H9 (cell line): ENCODE measurements around the gene NACC1. TPM values are rescaled to one million over a fixed set of nuclear protein-coding genes. Genes with fewer than 3 reads are reported as not detected.

Experiments
- DNase-seq: peaks from one replicate; pipeline ENCODE4 v3.0.0-alpha.2; 2017
- H2AFZ ChIP-seq: one replicate; pipeline ENCODE4 v1.6.1; 2013; ENCODE audit warnings: mild to moderate bottlenecking, low read length, control low read depth, moderate library complexity
- H2AK5ac ChIP-seq: 2 replicates; pipeline ENCODE4 v1.6.1; 2013; ENCODE audit warnings: low read length, control low read depth, mixed read lengths; ENCODE audit not compliant: insufficient read length
- H2BK120ac ChIP-seq: one replicate; pipeline ENCODE4 v1.6.1; 2013; ENCODE audit warnings: low read depth, mild to moderate bottlenecking, low read length, control low read depth, inconsistent platforms; ENCODE audit not compliant: poor library complexity, severe bottlenecking
- H2BK12ac ChIP-seq: 2 replicates; pipeline ENCODE4 v1.6.1; 2013; ENCODE audit warnings: low read length, control low read depth, mixed read lengths, low read depth; ENCODE audit not compliant: insufficient read length
- H2BK15ac ChIP-seq: 2 replicates; pipeline ENCODE4 v1.6.1; 2013; ENCODE audit warnings: low read depth, low read length, control low read depth
- H2BK20ac ChIP-seq: one replicate; pipeline ENCODE4 v1.6.1; 2013; ENCODE audit warnings: low read depth, mild to moderate bottlenecking, low read length, control low read depth, inconsistent platforms; ENCODE audit not compliant: poor library complexity, severe bottlenecking
- H2BK5ac ChIP-seq: 2 replicates; pipeline ENCODE4 v1.6.1; 2013; ENCODE audit warnings: low read length, control low read depth, mixed read lengths; ENCODE audit not compliant: insufficient read length
- H3K14ac ChIP-seq: 2 replicates; pipeline ENCODE4 v1.6.1; 2013; ENCODE audit warnings: low read length, control low read depth; ENCODE audit not compliant: insufficient read depth
- H3K18ac ChIP-seq: 2 replicates; pipeline ENCODE4 v1.6.1; 2013; ENCODE audit warnings: low read depth, mild to moderate bottlenecking, mixed read lengths, low read length, control low read depth; ENCODE audit not compliant: insufficient read length
- H3K23ac ChIP-seq: 2 replicates; pipeline ENCODE4 v1.6.1; 2013; ENCODE audit warnings: low read length, control low read depth, mixed read lengths, low read depth; ENCODE audit not compliant: insufficient read length
- H3K23me2 ChIP-seq: 2 replicates; pipeline ENCODE4 v1.6.1; 2013; ENCODE audit warnings: low read depth, mild to moderate bottlenecking, mixed read lengths, low read length, control low read depth; ENCODE audit not compliant: insufficient read length, poor library complexity, severe bottlenecking
- H3K27ac ChIP-seq: 2 replicates; pipeline ENCODE4 v1.5.1; 2013; ENCODE audit warnings: low read length, control low read depth, mixed read lengths, low read depth; ENCODE audit not compliant: insufficient read length
- H3K27me3 ChIP-seq: 2 replicates; pipeline ENCODE4 v1.6.1; 2013; ENCODE audit warnings: low read length, control low read depth, inconsistent platforms; ENCODE audit not compliant: insufficient read depth
- H3K4ac ChIP-seq: 2 replicates; pipeline ENCODE4 v1.6.1; 2013; ENCODE audit warnings: low read depth, mild to moderate bottlenecking, control low read depth, inconsistent platforms, low read length, moderate library complexity
- H3K4me1 ChIP-seq: 2 replicates; pipeline ENCODE4 v1.6.1; 2013; ENCODE audit warnings: low read length, control low read depth, inconsistent platforms; ENCODE audit not compliant: insufficient read depth
- H3K4me2 ChIP-seq: 2 replicates; pipeline ENCODE4 v1.6.1; 2013; ENCODE audit warnings: low read length, control low read depth, mixed read lengths; ENCODE audit not compliant: insufficient read length, insufficient read depth
- H3K56ac ChIP-seq: 2 replicates; pipeline ENCODE4 v1.6.1; 2013; ENCODE audit warnings: low read depth, mild to moderate bottlenecking, mixed read lengths, low read length, control low read depth; ENCODE audit not compliant: insufficient read length
- H3K79me1 ChIP-seq: 2 replicates; pipeline ENCODE4 v1.6.1; 2013; ENCODE audit warnings: low read depth, mild to moderate bottlenecking, moderate library complexity, low read length, control low read depth, inconsistent platforms; ENCODE audit not compliant: insufficient read depth, poor library complexity, severe bottlenecking
- H3K79me2 ChIP-seq: 2 replicates; pipeline ENCODE4 v1.6.1; 2013; ENCODE audit warnings: low read length, control low read depth, inconsistent platforms; ENCODE audit not compliant: insufficient read depth
- H3K9ac ChIP-seq: 2 replicates; pipeline ENCODE4 v1.6.1; 2013; ENCODE audit warnings: low read length, control low read depth, mixed read lengths; ENCODE audit not compliant: insufficient read length; ENCODE audit errors: extremely low read depth
- H3K9me3 ChIP-seq: one replicate; pipeline ENCODE4 v1.6.1; 2013; ENCODE audit warnings: low read depth, low read length, inconsistent platforms; ENCODE audit not compliant: control insufficient read depth
- H3T11ph ChIP-seq: one replicate; pipeline ENCODE4 v1.6.1; 2013; ENCODE audit warnings: mild to moderate bottlenecking, low read length, control low read depth, inconsistent platforms
- H4K20me1 ChIP-seq: one replicate; pipeline ENCODE4 v1.6.1; 2013; ENCODE audit not compliant: control insufficient read depth, insufficient read length, insufficient read depth
- H4K5ac ChIP-seq: 2 replicates; pipeline ENCODE4 v1.6.1; 2013; ENCODE audit warnings: low read depth, mild to moderate bottlenecking, mixed read lengths, low read length, control low read depth; ENCODE audit not compliant: insufficient read length
- H4K8ac ChIP-seq: replicated peaks from 2 replicates; pipeline ENCODE4 v1.6.1; 2013; ENCODE audit warnings: low read length, control low read depth, mixed read lengths, low read depth; ENCODE audit not compliant: insufficient read length
- H4K91ac ChIP-seq: 2 replicates; pipeline ENCODE4 v1.6.1; 2013; ENCODE audit warnings: low read depth, mild to moderate bottlenecking, moderate library complexity, mixed read lengths, low read length, control low read depth; ENCODE audit not compliant: insufficient read length
- H3K27ac Mint-ChIP-seq, 3 experiments: 2 replicates in 2 of 3; 3 replicates in 1 of 3; pipeline ENCODE4 v1.8.0; 2020 to 2021; ENCODE audit warnings: mixed read lengths in 3 of 3, mild to moderate bottlenecking in 1 of 3, moderate library complexity in 1 of 3
- H3K27me3 Mint-ChIP-seq: 2 replicates; pipeline ENCODE4 v1.8.0; 2021; ENCODE audit warnings: low read depth, mild to moderate bottlenecking, moderate library complexity, mixed read lengths
- H3K36me3 Mint-ChIP-seq, 3 experiments: 2 replicates in 2 of 3; 3 replicates in 1 of 3; pipeline ENCODE4 v1.8.0; 2020 to 2021; ENCODE audit warnings: low read depth in 3 of 3, mixed read lengths in 3 of 3; ENCODE audit not compliant: insufficient read depth in 1 of 3
- H3K4me1 Mint-ChIP-seq, 2 experiments: 2 replicates each; pipeline ENCODE4 v1.8.0; 2020; ENCODE audit warnings: mixed read lengths in 2 of 2
- H3K4me3 Mint-ChIP-seq, 2 experiments: 2 replicates in 1 of 2; 3 replicates in 1 of 2; pipeline ENCODE4 v1.8.0; 2020 to 2021; ENCODE audit warnings: mild to moderate bottlenecking in 2 of 2, mixed read lengths in 2 of 2, moderate library complexity in 1 of 2
- H3K9me3 Mint-ChIP-seq, 2 experiments: 2 replicates in 1 of 2; 3 replicates in 1 of 2; pipeline ENCODE4 v1.8.0; 2020; ENCODE audit warnings: mild to moderate bottlenecking in 2 of 2, mixed read lengths in 2 of 2, moderate library complexity in 1 of 2
- WGBS: extraction: QIAGEN DNeasy Blood & Tissue Kit; methylation state at CpG from one replicate; pipeline ENCODE4 v1.1.7; 2013; ENCODE audit warnings: missing lambda C conversion rate, low lambda C conversion rate, mixed read lengths; ENCODE audit not compliant: insufficient read length; ENCODE audit errors: extremely low coverage; 5-methylcytosine and 5-hydroxymethylcytosine counted together
- total RNA-seq: library from RNA; stranded (reverse); gene quantifications from 2 replicates; pipeline ENCODE4 v1.2.1, GENCODE V29; 2021
- TF ChIP-seq, protein P1 (sequence below): fragments of 200-600 bp; sonication (generic); conservative IDR thresholded peaks from 3 replicates; pipeline ENCODE4 v1.8.0; 2021; ENCODE audit warnings: antibody characterized with exemption, mild to moderate bottlenecking

The NACC1 gene
- total RNA-seq, 1 experiment from 2014 or later, result 198 TPM

DNA sequence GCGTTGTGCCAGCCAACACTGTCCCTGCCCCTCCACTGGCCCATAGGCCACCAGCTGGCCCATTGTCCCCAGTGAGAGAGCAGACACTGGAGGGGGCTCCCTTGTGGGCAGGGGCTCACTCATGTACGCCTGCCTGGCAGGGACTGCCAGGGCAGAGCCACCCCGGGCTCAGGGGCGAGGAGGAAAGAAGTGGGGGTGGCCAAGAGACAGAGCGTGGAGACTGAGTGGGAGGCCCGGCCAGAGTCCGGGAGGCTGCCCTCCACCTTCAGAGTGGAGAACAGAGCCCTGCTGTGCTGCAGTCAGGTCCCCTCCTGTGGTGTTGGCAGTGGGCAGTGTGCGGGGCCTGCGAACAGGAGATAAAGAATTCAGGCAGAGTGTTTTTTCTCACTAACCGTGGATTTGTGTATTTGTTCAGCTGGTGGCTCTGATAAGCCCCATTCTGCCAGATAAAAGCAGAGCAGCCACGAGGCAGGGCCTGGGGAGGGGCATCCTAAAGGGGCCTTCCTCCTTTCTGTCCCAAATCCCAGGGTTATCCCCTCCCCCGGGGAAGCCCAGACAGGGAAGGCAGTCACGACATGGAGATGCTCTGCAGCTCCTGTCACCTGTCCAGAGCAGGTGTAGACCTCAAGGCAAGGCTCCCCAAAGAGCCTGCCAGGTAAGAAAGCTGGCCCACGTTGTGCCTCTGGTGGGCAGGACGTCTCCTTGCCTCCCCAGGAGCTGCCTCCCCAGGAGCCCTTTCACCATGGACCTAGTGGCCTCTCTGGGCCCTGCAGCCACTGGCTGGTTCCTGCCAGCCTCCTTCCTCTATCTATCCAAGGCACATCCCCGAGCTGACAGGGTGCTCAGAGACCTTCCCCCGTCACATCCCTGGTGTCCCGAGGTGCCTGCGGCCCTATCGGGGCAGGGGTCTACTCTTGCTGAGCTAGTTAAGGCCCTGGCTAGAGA, 48.4 kb upstream of the NACC1 start:
- Histone ChIP-seq H3K23me2 (no peaks in the 10 kb centered on the region), H2AK5ac (no peak overlapping the region), H2BK120ac (no peak overlapping the region), H3K4me1 (no peaks in the 10 kb centered on the region), H2BK5ac (no peak overlapping the region), H3K9ac (no peak overlapping the region), H4K8ac (no peak overlapping the region), H3K27ac (no peak overlapping the region), H3K27me3 (no peaks in the 10 kb centered on the region; the same call in 1 of the 2 replicates), H3K56ac (no peak overlapping the region), H2BK12ac (no peak overlapping the region), H3K9me3 (no peaks in the 10 kb centered on the region), H3K79me1 (no peaks in the 10 kb centered on the region), H2BK20ac (no peak overlapping the region), H4K91ac (no peak overlapping the region), H3K4me2 (no peak overlapping the region), H3K4ac (no peak overlapping the region), H3K18ac (no peak overlapping the region), H2AFZ (no peak overlapping the region), H2BK15ac (no peak overlapping the region), H3T11ph (no peak overlapping the region), H4K20me1 (no peaks in the 10 kb centered on the region), H4K5ac (no peak overlapping the region), H3K14ac (no peak overlapping the region), H3K23ac (no peak overlapping the region), H3K79me2 (no peaks in the 10 kb centered on the region)
- Mint-ChIP-seq H3K36me3 (no peaks in the 10 kb centered on the region), H3K9me3 (no peaks in the 10 kb centered on the region), H3K4me3 (no peak overlapping the region), H3K4me1 (peaks cover 0 to 17% of the 10 kb centered on the region in 2 experiments; a peak in 2 of 4 replicates), H3K27me3 (peaks cover 72% of the 10 kb centered on the region), H3K27ac (no peak overlapping the region)
- TF ChIP-seq, protein P1, sequence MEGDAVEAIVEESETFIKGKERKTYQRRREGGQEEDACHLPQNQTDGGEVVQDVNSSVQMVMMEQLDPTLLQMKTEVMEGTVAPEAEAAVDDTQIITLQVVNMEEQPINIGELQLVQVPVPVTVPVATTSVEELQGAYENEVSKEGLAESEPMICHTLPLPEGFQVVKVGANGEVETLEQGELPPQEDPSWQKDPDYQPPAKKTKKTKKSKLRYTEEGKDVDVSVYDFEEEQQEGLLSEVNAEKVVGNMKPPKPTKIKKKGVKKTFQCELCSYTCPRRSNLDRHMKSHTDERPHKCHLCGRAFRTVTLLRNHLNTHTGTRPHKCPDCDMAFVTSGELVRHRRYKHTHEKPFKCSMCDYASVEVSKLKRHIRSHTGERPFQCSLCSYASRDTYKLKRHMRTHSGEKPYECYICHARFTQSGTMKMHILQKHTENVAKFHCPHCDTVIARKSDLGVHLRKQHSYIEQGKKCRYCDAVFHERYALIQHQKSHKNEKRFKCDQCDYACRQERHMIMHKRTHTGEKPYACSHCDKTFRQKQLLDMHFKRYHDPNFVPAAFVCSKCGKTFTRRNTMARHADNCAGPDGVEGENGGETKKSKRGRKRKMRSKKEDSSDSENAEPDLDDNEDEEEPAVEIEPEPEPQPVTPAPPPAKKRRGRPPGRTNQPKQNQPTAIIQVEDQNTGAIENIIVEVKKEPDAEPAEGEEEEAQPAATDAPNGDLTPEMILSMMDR, result no peak
- WGBS, result no CpG with 5 or more reads among the region's 20 CpGs
- DNase-seq, result no peak
